CD8-positive, alpha-beta memory T cell (primary cell): ENCODE results near the gene IGF2BP3. TPM values are rescaled to one million over a fixed set of nuclear protein-coding genes. Genes with fewer than 3 reads are reported as not detected.
"Not testable (repeated sequence)": the region's sequence is repeated elsewhere in the genome, so short reads cannot be mapped to it uniquely, and the experiment has no call there.

Experiments
- CTCF ChIA-PET: fragments of 350-600 bp; sonication (Branson Sonifier 250); formaldehyde crosslinking; loops from one replicate; lab custom pipeline; 2021; ENCODE audit warnings: antibody characterized with exemption; lab: Charles Lee
- POLR2A ChIA-PET: fragments of 350-600 bp; sonication (Branson Sonifier 250); formaldehyde crosslinking; loops from one replicate; lab custom pipeline; 2021; ENCODE audit warnings: antibody characterized with exemption; lab: Charles Lee
- DNase-seq, 5 donors: peaks; one replicate each; pipeline versions ENCODE4 v3.0.0 to v3.0.0-alpha.2; 2020 to 2022; ENCODE audit warnings: mixed read lengths in 1 of 5
- H3K27ac ChIP-seq: one replicate; pipeline ENCODE4 v1.7.0; 2013; ENCODE audit warnings: low read depth, mild to moderate bottlenecking, low read length, moderate library complexity
- H3K27me3 ChIP-seq: 2 replicates; pipeline ENCODE4 v1.7.0; 2013; ENCODE audit warnings: low read length, mild to moderate bottlenecking; ENCODE audit not compliant: insufficient read depth, poor library complexity, severe bottlenecking
- H3K36me3 ChIP-seq: 2 replicates; pipeline ENCODE4 v1.7.0; 2013; ENCODE audit warnings: mild to moderate bottlenecking, low read length, moderate library complexity; ENCODE audit not compliant: insufficient read depth
- H3K4me1 ChIP-seq: 2 replicates; pipeline ENCODE4 v1.7.0; 2013; ENCODE audit warnings: mild to moderate bottlenecking, low read length, moderate library complexity; ENCODE audit not compliant: insufficient read depth
- H3K4me3 ChIP-seq: 2 replicates; pipeline ENCODE4 v1.7.0; 2013; ENCODE audit warnings: mild to moderate bottlenecking, low read length
- H3K9me3 ChIP-seq: 2 replicates; pipeline ENCODE4 v1.7.0; 2013; ENCODE audit warnings: mild to moderate bottlenecking, low read length
- H3K27ac Mint-ChIP-seq, 8 donors: one replicate each; pipeline ENCODE4 v1.8.0; 2020 to 2021; ENCODE audit warnings: mixed read lengths in 8 of 8, mild to moderate bottlenecking in 6 of 8, inconsistent platforms in 3 of 8, moderate library complexity in 3 of 8
- H3K27me3 Mint-ChIP-seq, 2 donors: one replicate each; pipeline ENCODE4 v1.8.0; 2020 to 2021; ENCODE audit warnings: mixed read lengths in 2 of 2, mild to moderate bottlenecking in 1 of 2, moderate library complexity in 1 of 2
- H3K36me3 Mint-ChIP-seq, 3 donors: one replicate each; pipeline ENCODE4 v1.8.0; 2020 to 2021; ENCODE audit warnings: mixed read lengths in 3 of 3, inconsistent platforms in 1 of 3, mild to moderate bottlenecking in 1 of 3
- H3K4me1 Mint-ChIP-seq, 3 donors: one replicate each; pipeline ENCODE4 v1.8.0; 2020 to 2021; ENCODE audit warnings: mixed read lengths in 3 of 3, inconsistent platforms in 1 of 3, mild to moderate bottlenecking in 1 of 3
- H3K4me3 Mint-ChIP-seq, 7 donors: one replicate each; pipeline ENCODE4 v1.8.0; 2020 to 2021; ENCODE audit warnings: mixed read lengths in 7 of 7, mild to moderate bottlenecking in 6 of 7, moderate library complexity in 4 of 7, inconsistent platforms in 2 of 7
- H3K9me3 Mint-ChIP-seq, 5 donors: one replicate each; pipeline ENCODE4 v1.8.0; 2020 to 2022; ENCODE audit warnings: mixed read lengths in 5 of 5, mild to moderate bottlenecking in 3 of 5, moderate library complexity in 2 of 5, inconsistent platforms in 1 of 5
- polyA plus RNA-seq: library from polyadenylated mRNA; unstranded; fragments of 300-500 nt; fragmentation: Illumina TruSeq; gene quantifications from one replicate; pipeline ENCODE4 v1.2.3, GENCODE V29; 2021
- total RNA-seq, 2 experiments: library from RNA; stranded (reverse); gene quantifications; one replicate each; pipeline ENCODE4 v1.2.3, GENCODE V29; 2021

Gene IGF2BP3
- total and polyA plus RNA-seq, 3 experiments from 2014 or later, result 0.04 to 0.15 (median 0.13) TPM

GRCh38 chr7:23419160-23419559, 51.1 kb downstream of the IGF2BP3 start:
- no peak overlapping the region for H3K27ac Mint-ChIP-seq
- Histone ChIP-seq H3K36me3 (no peaks in the 10 kb centered on the region), H3K9me3 (no peaks in the 10 kb centered on the region), H3K27ac (no peak overlapping the region), H3K4me3 (no peak overlapping the region), H3K4me1 (no peaks in the 10 kb centered on the region), H3K27me3 (no peaks in the 10 kb centered on the region)
- H3K4me1 Mint-ChIP-seq, result no peaks in the 10 kb centered on the region
- no peak overlapping the region for H3K4me3 Mint-ChIP-seq
- no peaks in the 10 kb centered on the region for H3K9me3 Mint-ChIP-seq
- ChIA-PET CTCF (no interaction called here), POLR2A (no interaction called here)
- no peaks in the 10 kb centered on the region for H3K36me3 Mint-ChIP-seq
- DNase-seq, result no peak
- H3K27me3 Mint-ChIP-seq, result peaks cover 2 to 31% of the 10 kb centered on the region in 2 donors

- no peaks in the 10 kb centered on the region for H3K36me3 ChIP-seq
- H3K36me3 Mint-ChIP-seq, result no peaks in the 10 kb centered on the region
- no peak overlapping the region for H3K27ac Mint-ChIP-seq
- no peak overlapping the region for H3K27ac ChIP-seq
- no peak for DNase-seq
- H3K27me3 ChIP-seq, result no peaks in the 10 kb centered on the region
- no peak overlapping the region for H3K4me3 Mint-ChIP-seq
- no peaks in the 10 kb centered on the region for H3K9me3 Mint-ChIP-seq
- H3K27me3 Mint-ChIP-seq, result peaks cover 6 to 32% of the 10 kb centered on the region in 2 donors
- ChIA-PET POLR2A (no interaction called here), CTCF (interaction anchor here (1.3 kb wide), 1 partner anchor 144 kb away, joined by 3 read pairs; no protein-coding TSS in a partner anchor)
- no peaks in the 10 kb centered on the region for H3K4me1 Mint-ChIP-seq
- no peaks in the 10 kb centered on the region for H3K9me3 ChIP-seq
- H3K4me1 ChIP-seq, result no peaks in the 10 kb centered on the region
- H3K4me3 ChIP-seq, result no peak overlapping the region
Measured at GRCh38 chr7:23418046-23418445, 52.2 kb downstream of the IGF2BP3 start.

GRCh38 chr7:23415198-23415597, 55.1 kb downstream of the IGF2BP3 start:
- no peak overlapping the region for H3K4me3 ChIP-seq
- no peaks in the 10 kb centered on the region for H3K27me3 ChIP-seq
- no peaks in the 10 kb centered on the region for H3K9me3 Mint-ChIP-seq
- no peak overlapping the region for H3K4me3 Mint-ChIP-seq
- no peaks in the 10 kb centered on the region for H3K9me3 ChIP-seq
- H3K4me1 Mint-ChIP-seq, result no peaks in the 10 kb centered on the region
- ChIA-PET POLR2A (no interaction called here), CTCF (interaction anchor here (1.2 kb wide), 1 partner anchor 14 kb away, joined by 3 read pairs; no protein-coding TSS in a partner anchor)
- H3K36me3 Mint-ChIP-seq, result no peaks in the 10 kb centered on the region
- H3K27me3 Mint-ChIP-seq, result peaks cover 6 to 34% of the 10 kb centered on the region in 2 donors
- no peak for DNase-seq
- no peaks in the 10 kb centered on the region for H3K4me1 ChIP-seq
- H3K36me3 ChIP-seq, result no peaks in the 10 kb centered on the region
- no peak overlapping the region for H3K27ac Mint-ChIP-seq
- H3K27ac ChIP-seq, result no peak overlapping the region

- H3K4me1 Mint-ChIP-seq, result no peaks in the 10 kb centered on the region
- CTCF ChIA-PET, result no interaction called here
- no peaks in the 10 kb centered on the region for H3K4me1 ChIP-seq
- H3K4me3 Mint-ChIP-seq, result no peak overlapping the region
- DNase-seq, result no peak
- peaks cover 6 to 33% of the 10 kb centered on the region in 2 donors for H3K27me3 Mint-ChIP-seq
- peaks cover 0 to 9% (median 2%) of the 10 kb centered on the region in 5 donors for H3K9me3 Mint-ChIP-seq
- H3K27me3 ChIP-seq, result no peaks in the 10 kb centered on the region
- H3K4me3 ChIP-seq, result no peak overlapping the region
- POLR2A ChIA-PET, result no interaction called here
- H3K36me3 Mint-ChIP-seq, result no peaks in the 10 kb centered on the region
- H3K9me3 ChIP-seq, result no peaks in the 10 kb centered on the region
- H3K27ac Mint-ChIP-seq, result no peak overlapping the region
- no peak overlapping the region for H3K27ac ChIP-seq
- no peaks in the 10 kb centered on the region for H3K36me3 ChIP-seq
Measured at GRCh38 chr7:23410446-23411183, 59.7 kb downstream of the IGF2BP3 start.

- H3K9me3 ChIP-seq, H3K27ac Mint-ChIP-seq, H3K4me3 ChIP-seq, POLR2A ChIA-PET, H3K36me3 Mint-ChIP-seq, H3K36me3 ChIP-seq, H3K4me1 ChIP-seq, H3K4me3 Mint-ChIP-seq, H3K27me3 ChIP-seq, H3K9me3 Mint-ChIP-seq, H3K4me1 Mint-ChIP-seq, H3K27ac ChIP-seq, DNase-seq: not testable (repeated sequence)
- CTCF ChIA-PET, result interaction anchor here (0.7 kb wide), 1 partner anchor 84 kb away, joined by 3 read pairs; no protein-coding TSS in a partner anchor
- peaks cover 3 to 19% of the 10 kb centered on the region in 2 donors for H3K27me3 Mint-ChIP-seq
Measured at GRCh38 chr7:23406564-23406963, 63.7 kb downstream of the IGF2BP3 start.

GRCh38 chr7:23405240-23405618, 65.1 kb downstream of the IGF2BP3 start:
- Mint-ChIP-seq H3K4me1 (no peaks in the 10 kb centered on the region), H3K9me3 (peaks cover 0 to 9% (median 2%) of the 10 kb centered on the region in 5 donors), H3K27me3 (peaks cover 3 to 19% of the 10 kb centered on the region in 2 donors), H3K36me3 (no peaks in the 10 kb centered on the region), H3K27ac (no peak overlapping the region), H3K4me3 (no peak overlapping the region)
- CTCF ChIA-PET, result no interaction called here
- POLR2A ChIA-PET, result no interaction called here
- no peaks in the 10 kb centered on the region for H3K27me3 ChIP-seq
- H3K4me1 ChIP-seq, result no peaks in the 10 kb centered on the region
- H3K4me3 ChIP-seq, result no peak overlapping the region
- H3K27ac ChIP-seq, result no peak overlapping the region
- no peaks in the 10 kb centered on the region for H3K9me3 ChIP-seq
- H3K36me3 ChIP-seq, result no peaks in the 10 kb centered on the region
- no peak for DNase-seq

GRCh38 chr7:23404546-23405239, 65.6 kb downstream of the IGF2BP3 start:
- H3K4me3 ChIP-seq, result no peak overlapping the region
- H3K27me3 ChIP-seq, result no peaks in the 10 kb centered on the region
- Mint-ChIP-seq H3K4me1 (no peaks in the 10 kb centered on the region), H3K4me3 (peak overlapping the region in 1 of 7 donors; percentile 8), H3K9me3 (peaks cover 0 to 9% (median 2%) of the 10 kb centered on the region in 5 donors), H3K27me3 (peaks cover 3 to 23% of the 10 kb centered on the region in 2 donors), H3K36me3 (no peaks in the 10 kb centered on the region), H3K27ac (no peak overlapping the region)
- ChIA-PET CTCF (no interaction called here), POLR2A (no interaction called here)
- no peak overlapping the region for H3K27ac ChIP-seq
- DNase-seq, result no peak
- no peaks in the 10 kb centered on the region for H3K36me3 ChIP-seq
- H3K9me3 ChIP-seq, result no peaks in the 10 kb centered on the region
- H3K4me1 ChIP-seq, result no peaks in the 10 kb centered on the region

GRCh38 chr7:23403970-23404369, 66.3 kb downstream of the IGF2BP3 start:
- Histone ChIP-seq H3K27ac (no peak overlapping the region), H3K4me1 (no peaks in the 10 kb centered on the region), H3K36me3 (no peaks in the 10 kb centered on the region), H3K9me3 (no peaks in the 10 kb centered on the region), H3K27me3 (no peaks in the 10 kb centered on the region), H3K4me3 (no peak overlapping the region)
- H3K4me1 Mint-ChIP-seq, result no peaks in the 10 kb centered on the region
- CTCF ChIA-PET, result no interaction called here
- peaks cover 0 to 9% (median 2%) of the 10 kb centered on the region in 5 donors for H3K9me3 Mint-ChIP-seq
- POLR2A ChIA-PET, result no interaction called here
- H3K27ac Mint-ChIP-seq, result no peak overlapping the region
- H3K4me3 Mint-ChIP-seq, result no peak overlapping the region
- DNase-seq, result no peak
- no peaks in the 10 kb centered on the region for H3K36me3 Mint-ChIP-seq
- peaks cover 3 to 24% of the 10 kb centered on the region in 2 donors for H3K27me3 Mint-ChIP-seq
